H9 (cell line): ENCODE measurements around the gene FOXK1. TPM values are rescaled to one million over a fixed set of nuclear protein-coding genes. Genes with fewer than 3 reads are reported as not detected.

Experiments used
- DNase-seq: peaks from one replicate; pipeline ENCODE4 v3.0.0-alpha.2; 2017
- H2AFZ ChIP-seq: one replicate; pipeline ENCODE4 v1.6.1; 2013; ENCODE audit warnings: mild to moderate bottlenecking, low read length, control low read depth, moderate library complexity
- H2AK5ac ChIP-seq: 2 replicates; pipeline ENCODE4 v1.6.1; 2013; ENCODE audit warnings: low read length, control low read depth, mixed read lengths; ENCODE audit not compliant: insufficient read length
- H2BK120ac ChIP-seq: one replicate; pipeline ENCODE4 v1.6.1; 2013; ENCODE audit warnings: low read depth, mild to moderate bottlenecking, low read length, control low read depth, inconsistent platforms; ENCODE audit not compliant: poor library complexity, severe bottlenecking
- H2BK12ac ChIP-seq: 2 replicates; pipeline ENCODE4 v1.6.1; 2013; ENCODE audit warnings: low read length, control low read depth, mixed read lengths, low read depth; ENCODE audit not compliant: insufficient read length
- H2BK15ac ChIP-seq: 2 replicates; pipeline ENCODE4 v1.6.1; 2013; ENCODE audit warnings: low read depth, low read length, control low read depth
- H2BK20ac ChIP-seq: one replicate; pipeline ENCODE4 v1.6.1; 2013; ENCODE audit warnings: low read depth, mild to moderate bottlenecking, low read length, control low read depth, inconsistent platforms; ENCODE audit not compliant: poor library complexity, severe bottlenecking
- H2BK5ac ChIP-seq: 2 replicates; pipeline ENCODE4 v1.6.1; 2013; ENCODE audit warnings: low read length, control low read depth, mixed read lengths; ENCODE audit not compliant: insufficient read length
- H3K14ac ChIP-seq: 2 replicates; pipeline ENCODE4 v1.6.1; 2013; ENCODE audit warnings: low read length, control low read depth; ENCODE audit not compliant: insufficient read depth
- H3K18ac ChIP-seq: 2 replicates; pipeline ENCODE4 v1.6.1; 2013; ENCODE audit warnings: low read depth, mild to moderate bottlenecking, mixed read lengths, low read length, control low read depth; ENCODE audit not compliant: insufficient read length
- H3K23ac ChIP-seq: 2 replicates; pipeline ENCODE4 v1.6.1; 2013; ENCODE audit warnings: low read length, control low read depth, mixed read lengths, low read depth; ENCODE audit not compliant: insufficient read length
- H3K23me2 ChIP-seq: 2 replicates; pipeline ENCODE4 v1.6.1; 2013; ENCODE audit warnings: low read depth, mild to moderate bottlenecking, mixed read lengths, low read length, control low read depth; ENCODE audit not compliant: insufficient read length, poor library complexity, severe bottlenecking
- H3K27ac ChIP-seq: 2 replicates; pipeline ENCODE4 v1.5.1; 2013; ENCODE audit warnings: low read length, control low read depth, mixed read lengths, low read depth; ENCODE audit not compliant: insufficient read length
- H3K27me3 ChIP-seq: 2 replicates; pipeline ENCODE4 v1.6.1; 2013; ENCODE audit warnings: low read length, control low read depth, inconsistent platforms; ENCODE audit not compliant: insufficient read depth
- H3K4ac ChIP-seq: 2 replicates; pipeline ENCODE4 v1.6.1; 2013; ENCODE audit warnings: low read depth, mild to moderate bottlenecking, control low read depth, inconsistent platforms, low read length, moderate library complexity
- H3K4me1 ChIP-seq: 2 replicates; pipeline ENCODE4 v1.6.1; 2013; ENCODE audit warnings: low read length, control low read depth, inconsistent platforms; ENCODE audit not compliant: insufficient read depth
- H3K4me2 ChIP-seq: 2 replicates; pipeline ENCODE4 v1.6.1; 2013; ENCODE audit warnings: low read length, control low read depth, mixed read lengths; ENCODE audit not compliant: insufficient read length, insufficient read depth
- H3K56ac ChIP-seq: 2 replicates; pipeline ENCODE4 v1.6.1; 2013; ENCODE audit warnings: low read depth, mild to moderate bottlenecking, mixed read lengths, low read length, control low read depth; ENCODE audit not compliant: insufficient read length
- H3K79me1 ChIP-seq: 2 replicates; pipeline ENCODE4 v1.6.1; 2013; ENCODE audit warnings: low read depth, mild to moderate bottlenecking, moderate library complexity, low read length, control low read depth, inconsistent platforms; ENCODE audit not compliant: insufficient read depth, poor library complexity, severe bottlenecking
- H3K79me2 ChIP-seq: 2 replicates; pipeline ENCODE4 v1.6.1; 2013; ENCODE audit warnings: low read length, control low read depth, inconsistent platforms; ENCODE audit not compliant: insufficient read depth
- H3K9ac ChIP-seq: 2 replicates; pipeline ENCODE4 v1.6.1; 2013; ENCODE audit warnings: low read length, control low read depth, mixed read lengths; ENCODE audit not compliant: insufficient read length; ENCODE audit errors: extremely low read depth
- H3K9me3 ChIP-seq: one replicate; pipeline ENCODE4 v1.6.1; 2013; ENCODE audit warnings: low read depth, low read length, inconsistent platforms; ENCODE audit not compliant: control insufficient read depth
- H3T11ph ChIP-seq: one replicate; pipeline ENCODE4 v1.6.1; 2013; ENCODE audit warnings: mild to moderate bottlenecking, low read length, control low read depth, inconsistent platforms
- H4K20me1 ChIP-seq: one replicate; pipeline ENCODE4 v1.6.1; 2013; ENCODE audit not compliant: control insufficient read depth, insufficient read length, insufficient read depth
- H4K5ac ChIP-seq: 2 replicates; pipeline ENCODE4 v1.6.1; 2013; ENCODE audit warnings: low read depth, mild to moderate bottlenecking, mixed read lengths, low read length, control low read depth; ENCODE audit not compliant: insufficient read length
- H4K8ac ChIP-seq: replicated peaks from 2 replicates; pipeline ENCODE4 v1.6.1; 2013; ENCODE audit warnings: low read length, control low read depth, mixed read lengths, low read depth; ENCODE audit not compliant: insufficient read length
- H4K91ac ChIP-seq: 2 replicates; pipeline ENCODE4 v1.6.1; 2013; ENCODE audit warnings: low read depth, mild to moderate bottlenecking, moderate library complexity, mixed read lengths, low read length, control low read depth; ENCODE audit not compliant: insufficient read length
- H3K27ac Mint-ChIP-seq, 3 experiments: 2 replicates in 2 of 3; 3 replicates in 1 of 3; pipeline ENCODE4 v1.8.0; 2020 to 2021; ENCODE audit warnings: mixed read lengths in 3 of 3, mild to moderate bottlenecking in 1 of 3, moderate library complexity in 1 of 3
- H3K27me3 Mint-ChIP-seq: 2 replicates; pipeline ENCODE4 v1.8.0; 2021; ENCODE audit warnings: low read depth, mild to moderate bottlenecking, moderate library complexity, mixed read lengths
- H3K36me3 Mint-ChIP-seq, 3 experiments: 2 replicates in 2 of 3; 3 replicates in 1 of 3; pipeline ENCODE4 v1.8.0; 2020 to 2021; ENCODE audit warnings: low read depth in 3 of 3, mixed read lengths in 3 of 3; ENCODE audit not compliant: insufficient read depth in 1 of 3
- H3K4me1 Mint-ChIP-seq, 2 experiments: 2 replicates each; pipeline ENCODE4 v1.8.0; 2020; ENCODE audit warnings: mixed read lengths in 2 of 2
- H3K4me3 Mint-ChIP-seq, 2 experiments: 2 replicates in 1 of 2; 3 replicates in 1 of 2; pipeline ENCODE4 v1.8.0; 2020 to 2021; ENCODE audit warnings: mild to moderate bottlenecking in 2 of 2, mixed read lengths in 2 of 2, moderate library complexity in 1 of 2
- H3K9me3 Mint-ChIP-seq, 2 experiments: 2 replicates in 1 of 2; 3 replicates in 1 of 2; pipeline ENCODE4 v1.8.0; 2020; ENCODE audit warnings: mild to moderate bottlenecking in 2 of 2, mixed read lengths in 2 of 2, moderate library complexity in 1 of 2
- CTCF ChIP-seq: fragments of 200-600 bp; sonication (generic); conservative IDR thresholded peaks from 3 replicates; pipeline ENCODE4 v1.8.0; 2021; ENCODE audit warnings: antibody characterized with exemption, mild to moderate bottlenecking
- WGBS: extraction: QIAGEN DNeasy Blood & Tissue Kit; methylation state at CpG from one replicate; pipeline ENCODE4 v1.1.7; 2013; ENCODE audit warnings: missing lambda C conversion rate, low lambda C conversion rate, mixed read lengths; ENCODE audit not compliant: insufficient read length; ENCODE audit errors: extremely low coverage; 5-methylcytosine and 5-hydroxymethylcytosine counted together
- total RNA-seq: library from RNA; stranded (reverse); gene quantifications from 2 replicates; pipeline ENCODE4 v1.2.1, GENCODE V29; 2021

FOXK1 gene
- total RNA-seq, 1 experiment from 2014 or later = 14.4 TPM

DNA sequence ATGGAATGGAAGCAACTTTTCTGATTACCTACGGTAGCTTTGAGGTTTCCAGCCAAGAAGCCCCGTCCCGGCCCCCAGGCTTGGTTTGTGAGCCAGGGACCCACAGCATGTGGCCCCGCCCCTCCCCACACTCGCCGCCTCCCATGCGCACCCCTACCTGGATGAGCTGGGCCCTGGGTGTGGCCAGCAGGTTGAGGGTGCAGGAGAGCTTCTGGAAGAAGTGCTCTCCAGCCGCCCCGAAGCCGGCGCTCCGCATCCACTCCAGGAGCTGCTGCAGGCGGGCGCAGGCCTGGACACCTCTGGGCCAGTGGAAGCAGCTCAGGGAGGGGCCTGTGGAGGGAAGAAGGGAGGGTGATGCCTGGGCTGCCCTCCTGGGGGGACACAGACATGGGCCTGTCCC, 133.0 kb downstream of the FOXK1 start:
- Histone ChIP-seq H3K79me2 (no peaks in the 10 kb centered on the region), H3K9ac (no peak overlapping the region), H2AFZ (no peak overlapping the region), H2BK5ac (no peak overlapping the region), H3K23ac (no peak overlapping the region), H3K18ac (no peak overlapping the region), H2BK20ac (no peak overlapping the region), H3K27me3 (no peaks in the 10 kb centered on the region), H4K20me1 (no peaks in the 10 kb centered on the region), H2BK15ac (no peak overlapping the region), H3K4me1 (no peaks in the 10 kb centered on the region), H3T11ph (no peak overlapping the region), H3K9me3 (no peaks in the 10 kb centered on the region), H3K4ac (no peak overlapping the region), H2BK120ac (no peak overlapping the region), H2AK5ac (no peak overlapping the region), H3K27ac (no peak overlapping the region), H4K5ac (no peak overlapping the region), H3K56ac (no peak overlapping the region), H3K14ac (no peak overlapping the region), H3K23me2 (no peaks in the 10 kb centered on the region), H3K79me1 (no peaks in the 10 kb centered on the region), H3K4me2 (no peak overlapping the region), H4K91ac (no peak overlapping the region), H2BK12ac (no peak overlapping the region), H4K8ac (no peak overlapping the region)
- DNase-seq = no peak
- no peak for TF ChIP-seq CTCF
- H3K27me3 Mint-ChIP-seq = peaks cover 4% of the 10 kb centered on the region
- H3K36me3 Mint-ChIP-seq = peaks cover 0 to 10% (median 0%) of the 10 kb centered on the region in 3 experiments; a peak in 2 of 7 replicates
- H3K4me1 Mint-ChIP-seq = no peaks in the 10 kb centered on the region
- no CpG with 5 or more reads among the region's 14 CpGs for WGBS
- H3K9me3 Mint-ChIP-seq = peaks cover 1 to 6% of the 10 kb centered on the region in 2 experiments; a peak in 2 of 5 replicates
- H3K4me3 Mint-ChIP-seq = no peak overlapping the region
- no peak overlapping the region for H3K27ac Mint-ChIP-seq
